OCI-LY3 (cell line): ENCODE results near the gene SAMD11.

Experiments
- CTCF ChIP-seq: fragments of 200-600, 300-600 bp; sonication (generic); IDR thresholded peaks from 2 replicates; pipeline ENCODE4 v1.5.1; 2014; ENCODE audit warnings: antibody characterized with exemption, low read length, low read depth
- EZH2phosphoT487 ChIP-seq: fragments of 200-600 bp; shearing (Covaris generic); IDR thresholded peaks from 2 replicates; pipeline ENCODE4 v1.6.1; 2018; ENCODE audit warnings: antibody characterized with exemption, mixed run types, low read depth

GRCh38 chr1:984476-984814 is 60.7 kb downstream of the SAMD11 start:
- TF ChIP-seq CTCF (no peak), EZH2phosphoT487 (no peak)
